Measurements from ENCODE around the gene ADAMTS2.

- no peak for TF ChIP-seq EZH2phosphoT487 (IDR thresholded peaks at IDR 0.05; ENCODE audit: unreplicated experiment)
- no peak for TF ChIP-seq CTCF (conservative IDR thresholded peaks at IDR 0.05; ENCODE audit: low read depth in 2 of 2)
- TF ChIP-seq POLR2AphosphoS5 (IDR thresholded peaks at IDR 0.05; ENCODE audit: low read depth) = no peak
- TF ChIP-seq EZH2 (IDR thresholded peaks at IDR 0.05; ENCODE audit: low read depth, unreplicated experiment) = no peak
Observed at GRCh38 chr5:179262126-179262920, 82.9 kb downstream of the ADAMTS2 start.

Measured in GM23338 (cell line).